C4-2B (cell line): Measurements from ENCODE around the gene RPS14.

Experiments used
- CTCF ChIP-seq: fragments of 450-650 bp; conservative IDR thresholded peaks from 2 replicates; pipeline ENCODE4 v1.5.1; 2017; ENCODE audit warnings: mild to moderate bottlenecking
- ZFX ChIP-seq: fragments of 450-650 bp; IDR thresholded peaks from 2 replicates; pipeline ENCODE4 v1.6.1; 2017

GRCh38 chr5:150438873-150439546 lies 10.5 kb downstream of the RPS14 start:
- TF ChIP-seq CTCF (peak; percentile 81), ZFX (no peak)
